ENCODE results near the gene ELAVL4.

DNA sequence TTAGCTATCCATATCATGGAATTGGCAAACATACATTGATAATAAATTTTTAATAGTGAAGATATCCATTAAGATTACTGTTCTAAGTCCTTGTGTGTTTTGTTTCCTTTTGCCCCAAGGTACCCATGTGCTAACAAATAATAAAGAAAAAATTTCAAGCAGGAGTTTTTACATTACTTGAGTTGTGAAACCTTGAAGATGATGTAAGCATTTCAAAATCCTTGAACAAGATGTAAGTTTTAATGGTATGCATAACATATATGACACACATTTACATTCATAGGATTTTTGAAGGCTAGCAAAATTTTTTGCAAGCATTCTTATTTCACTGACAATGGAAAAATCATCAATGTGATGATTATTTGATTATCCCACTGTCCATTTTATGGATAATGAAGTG is 10.9 kb upstream of the ELAVL4 start:
- TF ChIP-seq, protein P1, sequence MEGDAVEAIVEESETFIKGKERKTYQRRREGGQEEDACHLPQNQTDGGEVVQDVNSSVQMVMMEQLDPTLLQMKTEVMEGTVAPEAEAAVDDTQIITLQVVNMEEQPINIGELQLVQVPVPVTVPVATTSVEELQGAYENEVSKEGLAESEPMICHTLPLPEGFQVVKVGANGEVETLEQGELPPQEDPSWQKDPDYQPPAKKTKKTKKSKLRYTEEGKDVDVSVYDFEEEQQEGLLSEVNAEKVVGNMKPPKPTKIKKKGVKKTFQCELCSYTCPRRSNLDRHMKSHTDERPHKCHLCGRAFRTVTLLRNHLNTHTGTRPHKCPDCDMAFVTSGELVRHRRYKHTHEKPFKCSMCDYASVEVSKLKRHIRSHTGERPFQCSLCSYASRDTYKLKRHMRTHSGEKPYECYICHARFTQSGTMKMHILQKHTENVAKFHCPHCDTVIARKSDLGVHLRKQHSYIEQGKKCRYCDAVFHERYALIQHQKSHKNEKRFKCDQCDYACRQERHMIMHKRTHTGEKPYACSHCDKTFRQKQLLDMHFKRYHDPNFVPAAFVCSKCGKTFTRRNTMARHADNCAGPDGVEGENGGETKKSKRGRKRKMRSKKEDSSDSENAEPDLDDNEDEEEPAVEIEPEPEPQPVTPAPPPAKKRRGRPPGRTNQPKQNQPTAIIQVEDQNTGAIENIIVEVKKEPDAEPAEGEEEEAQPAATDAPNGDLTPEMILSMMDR (IDR thresholded peaks at IDR 0.05): no peak
- no peak for TF ChIP-seq EP300 (IDR thresholded peaks at IDR 0.05)

All from ovary (tissue), 3 donors.